GM19238 (cell line): ENCODE measurements around the gene DENND5B.
"Not testable (repeated sequence)": the region's sequence is repeated elsewhere in the genome, so short reads cannot be mapped to it uniquely, and the experiment has no call there.

ENCODE experiments used
- DNase-seq: peaks from one replicate; pipeline ENCODE4 v3.0.0; 2011; ENCODE audit warnings: low spot score; ENCODE audit not compliant: insufficient read length

The DENND5B gene

GRCh38 chr12:31590642-31591379 lies at the start of gene DENND5B:
Gene DENND5B (minus strand): TSS chr12:31591136. CDS start chr12:31590832, 304 bp downstream.
- peak; percentile 67 for DNase-seq

- DNase-seq = no peak
These were observed 43.7 kb upstream of the DENND5B start for GRCh38 chr12:31634620-31635019.

- no peak for DNase-seq
These were observed 42.5 kb upstream of the DENND5B start for GRCh38 chr12:31633464-31633863.

GRCh38 chr12:31631809-31632208 lies 40.9 kb upstream of the DENND5B start:
- DNase-seq = no peak

- no peak for DNase-seq
These were observed 40.2 kb upstream of the DENND5B start for GRCh38 chr12:31631023-31631724.

- no peak for DNase-seq
These were observed 39.1 kb upstream of the DENND5B start for GRCh38 chr12:31629756-31630732.

- DNase-seq = no peak
These were observed 36.6 kb upstream of the DENND5B start for GRCh38 chr12:31627456-31628054.

GRCh38 chr12:31626270-31626995 lies 35.5 kb upstream of the DENND5B start:
- DNase-seq = no peak

- no peak for DNase-seq
These were observed 31.1 kb upstream of the DENND5B start for GRCh38 chr12:31622038-31622437.

GRCh38 chr12:31620311-31620710 lies 29.4 kb upstream of the DENND5B start:
- no peak for DNase-seq

- DNase-seq = no peak
These were observed 27.5 kb upstream of the DENND5B start for GRCh38 chr12:31618228-31619025.

GRCh38 chr12:31612819-31613218 lies 21.9 kb upstream of the DENND5B start:
- DNase-seq = no peak

GRCh38 chr12:31608299-31608698 lies 17.4 kb upstream of the DENND5B start:
- not testable (repeated sequence) for DNase-seq

- DNase-seq = no peak
These were observed 14.6 kb upstream of the DENND5B start for GRCh38 chr12:31605531-31605930.

- DNase-seq = no peak
These were observed 12.6 kb upstream of the DENND5B start for GRCh38 chr12:31603546-31604009.

GRCh38 chr12:31600750-31601149 lies 9.8 kb upstream of the DENND5B start:
- no peak for DNase-seq

- DNase-seq = no peak
These were observed 9.3 kb upstream of the DENND5B start for GRCh38 chr12:31600252-31600651.

GRCh38 chr12:31599053-31599452 lies 8.1 kb upstream of the DENND5B start:
- DNase-seq = no peak

- no peak for DNase-seq
These were observed 6.1 kb upstream of the DENND5B start for GRCh38 chr12:31597066-31597465.

GRCh38 chr12:31594681-31595080 lies 3.7 kb upstream of the DENND5B start:
- DNase-seq = no peak
